ENCODE results near the gene GPR132. TPM values are rescaled to one million over a fixed set of nuclear protein-coding genes. Genes with fewer than 3 reads are reported as not detected.
"Not testable (repeated sequence)": the region's sequence is repeated elsewhere in the genome, so short reads cannot be mapped to it uniquely, and the experiment has no call there.

The GPR132 gene
- polyA plus RNA-seq, 1 donor, result 0.33 TPM

GRCh38 chr14:105091517-105092170 is 26.4 kb upstream of the GPR132 start:
- DNase-seq, result peak; percentile 18

GRCh38 chr14:105091054-105091516 is 25.9 kb upstream of the GPR132 start:
- no peak for DNase-seq

DNA sequence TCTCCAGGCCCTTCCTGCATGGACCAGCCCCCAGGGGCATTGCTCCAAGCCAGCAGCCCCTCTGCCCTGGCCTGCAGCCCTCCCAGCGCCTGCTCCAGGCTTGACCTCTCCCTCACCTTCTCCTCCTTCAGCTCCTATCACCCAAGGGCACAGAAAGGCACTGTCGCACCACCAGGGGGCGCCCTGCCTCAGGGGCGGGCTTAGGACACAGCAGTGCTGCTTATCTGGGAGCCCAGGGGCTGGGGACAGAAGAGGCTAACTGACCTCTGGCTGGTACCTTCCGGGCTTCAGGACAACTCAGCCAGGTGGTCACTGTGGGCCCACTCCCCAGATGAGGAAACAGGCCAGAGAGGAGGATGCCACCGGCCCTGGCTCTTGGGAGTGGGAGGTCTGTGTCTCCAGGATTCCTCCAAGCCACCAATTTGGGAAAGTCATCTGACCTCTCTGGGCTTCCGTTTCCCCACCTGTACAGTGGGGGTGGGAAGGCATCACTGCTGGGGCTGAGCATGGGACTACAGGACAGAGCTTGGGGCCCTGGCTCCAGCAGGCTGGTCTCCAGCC is 25.3 kb upstream of the GPR132 start:
- peak; percentile 75 for DNase-seq

DNA sequence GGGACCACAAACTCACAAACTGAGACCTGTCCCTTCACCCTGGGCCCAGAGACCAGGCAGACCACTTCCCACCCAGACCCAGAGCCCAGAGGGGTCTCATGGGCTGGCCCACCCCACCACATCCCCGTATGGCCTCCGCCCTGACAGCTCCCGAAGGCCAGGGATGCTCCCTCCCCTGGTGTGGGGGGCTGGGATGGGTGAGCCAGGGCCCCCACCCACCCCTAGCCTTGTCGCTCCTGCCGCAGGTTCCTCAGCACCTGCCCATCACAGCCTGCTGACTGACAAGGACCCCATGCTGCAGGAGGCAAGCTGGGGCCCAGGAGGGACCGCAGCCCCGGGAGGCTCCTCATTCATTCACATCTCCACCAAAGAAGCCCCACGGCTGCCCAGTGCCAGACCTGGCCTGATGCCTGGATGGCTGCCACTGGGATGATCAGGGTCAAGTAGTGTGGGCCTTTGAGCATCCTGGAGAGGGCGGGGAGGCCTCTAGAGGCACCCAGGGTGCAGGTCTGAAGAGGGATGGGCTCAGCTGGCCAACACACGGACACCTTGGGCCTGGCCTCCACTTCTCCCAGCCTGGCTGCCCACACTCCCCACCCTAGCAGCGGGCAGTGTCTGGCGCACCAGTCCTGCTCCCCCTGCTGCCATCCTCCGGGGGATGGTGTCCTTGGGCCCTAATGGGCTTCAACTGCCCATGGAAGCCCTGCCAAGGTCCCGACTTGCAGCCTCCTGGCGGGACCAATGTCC is 24.7 kb upstream of the GPR132 start:
- no peak for DNase-seq

DNA sequence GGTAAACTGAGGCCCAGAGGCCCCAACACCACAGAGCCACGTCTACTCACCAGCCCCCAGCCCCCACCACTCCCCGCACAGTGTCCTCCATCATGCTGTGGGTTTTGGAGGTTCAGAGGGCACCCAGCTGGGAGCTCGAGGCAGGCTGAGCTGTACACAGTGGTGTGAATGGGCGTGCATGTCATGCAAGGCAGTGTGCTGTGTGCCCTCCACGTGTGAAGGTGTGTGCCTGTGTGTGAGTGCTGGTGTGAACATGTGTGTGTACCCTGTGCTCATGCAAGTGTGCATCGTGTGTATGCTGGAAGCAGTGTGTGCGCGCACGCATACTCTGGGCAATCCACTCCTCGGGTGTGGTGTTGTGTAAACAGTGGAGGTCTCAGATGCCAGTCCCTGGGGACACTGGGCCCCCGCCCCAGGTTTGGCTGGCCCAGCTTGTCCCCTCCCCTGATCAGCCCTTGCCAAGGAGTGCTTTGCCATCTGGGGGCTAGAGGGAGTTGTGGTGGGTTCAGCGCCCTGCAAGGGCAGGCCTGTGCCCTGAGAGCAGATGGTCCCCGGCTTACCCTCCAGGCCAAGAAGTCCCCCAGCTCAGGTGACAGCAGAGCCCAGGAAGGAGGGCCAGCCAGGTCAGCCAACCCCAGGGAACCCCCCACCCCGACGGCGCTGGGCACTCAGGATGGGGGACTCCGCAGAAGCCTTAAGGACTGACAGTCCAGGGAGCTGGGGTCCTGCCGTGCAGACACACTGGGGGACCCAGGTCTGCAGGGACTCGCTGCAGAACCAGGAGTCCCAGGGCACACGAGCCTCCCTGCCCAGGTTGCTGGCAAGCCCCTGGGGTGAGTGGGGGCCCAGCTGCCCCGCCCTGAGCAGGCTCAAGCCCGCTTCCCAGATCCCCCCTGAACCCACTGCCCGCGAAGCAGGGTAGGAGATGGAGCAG is 23.8 kb upstream of the GPR132 start:
- no peak for DNase-seq

DNA sequence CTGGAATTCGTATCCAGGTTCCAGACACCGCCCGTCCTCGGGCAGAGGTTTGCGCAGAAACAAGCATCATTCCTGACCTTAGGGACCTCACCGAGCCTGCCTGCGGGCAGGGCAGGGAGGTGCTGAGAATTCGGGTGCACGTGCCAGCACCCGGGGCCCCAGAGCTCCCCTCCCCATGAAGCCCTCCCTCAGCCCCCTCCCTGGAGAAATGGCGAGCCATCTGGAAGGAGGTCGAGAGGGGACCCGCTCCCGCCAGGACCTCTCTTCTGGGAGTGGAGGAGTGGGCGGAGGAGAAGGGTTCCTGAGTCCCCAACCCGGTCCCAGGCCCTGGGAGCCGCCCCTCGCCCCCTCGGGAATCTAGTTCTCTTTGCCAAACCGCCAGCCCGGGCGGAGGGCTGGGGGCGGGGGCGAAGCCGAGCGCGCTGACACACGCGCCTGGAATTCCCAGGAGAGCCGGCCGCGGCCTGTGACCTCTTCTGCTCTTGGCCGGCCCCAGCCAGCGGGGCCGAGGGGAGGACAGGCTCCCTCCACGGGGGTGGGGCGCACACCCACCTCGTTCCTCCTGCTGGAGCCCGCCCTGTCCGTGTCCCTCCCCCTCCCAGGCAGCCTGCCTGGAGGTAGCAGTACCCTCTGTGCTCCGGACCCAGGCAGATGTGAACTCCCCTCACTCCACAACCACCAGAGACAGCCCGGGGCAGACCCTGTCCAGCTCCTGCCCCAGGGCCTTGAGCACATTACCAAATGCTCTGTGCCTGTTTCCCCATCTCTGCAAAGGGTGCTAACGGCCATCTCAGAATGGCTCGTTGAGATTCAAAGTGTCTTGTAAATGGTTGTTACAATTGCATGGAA is 23.0 kb upstream of the GPR132 start:
- peak; percentile 44 for DNase-seq

- DNase-seq, result peak; percentile 25
Observed at GRCh38 chr14:105087308-105087962, 22.2 kb upstream of the GPR132 start.

GRCh38 chr14:105086833-105087307 is 21.6 kb upstream of the GPR132 start:
- DNase-seq, result peak; percentile 72

DNA sequence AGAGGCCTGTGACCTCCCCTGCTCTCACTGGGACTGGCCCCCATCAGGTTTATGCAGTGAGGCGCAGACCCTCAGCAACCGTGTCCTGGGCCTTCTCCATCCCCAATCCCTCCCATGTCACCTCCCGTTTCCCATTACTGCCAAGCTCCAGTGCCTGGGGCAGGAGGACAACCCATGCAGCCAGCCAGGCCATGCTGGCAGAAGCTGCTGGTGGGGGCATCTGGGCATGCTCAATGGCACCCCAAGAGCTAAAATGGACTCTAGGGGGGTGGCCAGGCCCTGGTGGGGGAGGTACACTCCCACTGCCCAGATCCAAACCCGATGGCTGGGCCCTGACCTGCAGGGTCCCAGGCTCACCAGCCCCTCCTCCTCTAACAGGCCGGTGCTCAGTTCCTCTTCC is 20.5 kb upstream of the GPR132 start:
- DNase-seq, result no peak

DNA sequence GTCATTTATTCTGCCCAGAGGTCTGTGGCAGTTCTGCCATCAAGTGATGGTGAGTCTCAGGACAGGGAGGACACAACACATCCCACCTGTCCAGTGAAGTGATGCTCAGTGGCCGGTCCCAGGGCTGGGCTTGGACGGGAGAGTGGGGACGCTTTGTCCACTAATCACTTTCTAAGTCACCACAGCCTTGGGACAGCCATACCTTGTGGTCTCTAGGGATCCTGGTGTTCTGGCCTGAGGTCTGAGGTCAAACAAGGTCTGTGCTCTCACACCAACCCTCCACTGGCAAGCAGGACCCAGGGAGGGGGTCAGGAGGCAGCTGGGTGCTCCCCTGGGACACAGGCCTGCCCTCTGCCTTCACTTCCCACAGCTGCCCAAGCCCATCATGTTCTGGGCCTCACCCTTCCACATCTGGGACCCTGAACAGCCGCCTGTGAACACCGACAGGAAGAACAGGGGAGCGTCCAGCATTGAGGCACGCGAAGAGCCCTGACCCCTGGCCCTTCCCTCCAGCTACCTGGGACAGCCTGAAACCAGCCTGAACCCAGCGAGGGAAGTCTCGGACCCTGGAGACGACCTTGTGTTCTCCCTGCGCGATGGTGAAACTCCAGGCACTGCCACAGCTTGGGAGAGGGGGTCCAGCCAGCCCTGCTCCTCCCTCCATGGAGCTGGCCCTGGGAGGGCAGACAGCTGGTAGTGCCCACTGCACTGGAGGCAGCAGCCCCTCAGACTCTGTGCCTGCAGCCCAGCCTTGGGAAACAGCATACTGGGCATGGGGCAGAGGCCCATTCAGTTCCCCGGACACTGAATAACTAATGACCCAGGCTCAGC is 19.7 kb upstream of the GPR132 start:
- no peak for DNase-seq

DNA sequence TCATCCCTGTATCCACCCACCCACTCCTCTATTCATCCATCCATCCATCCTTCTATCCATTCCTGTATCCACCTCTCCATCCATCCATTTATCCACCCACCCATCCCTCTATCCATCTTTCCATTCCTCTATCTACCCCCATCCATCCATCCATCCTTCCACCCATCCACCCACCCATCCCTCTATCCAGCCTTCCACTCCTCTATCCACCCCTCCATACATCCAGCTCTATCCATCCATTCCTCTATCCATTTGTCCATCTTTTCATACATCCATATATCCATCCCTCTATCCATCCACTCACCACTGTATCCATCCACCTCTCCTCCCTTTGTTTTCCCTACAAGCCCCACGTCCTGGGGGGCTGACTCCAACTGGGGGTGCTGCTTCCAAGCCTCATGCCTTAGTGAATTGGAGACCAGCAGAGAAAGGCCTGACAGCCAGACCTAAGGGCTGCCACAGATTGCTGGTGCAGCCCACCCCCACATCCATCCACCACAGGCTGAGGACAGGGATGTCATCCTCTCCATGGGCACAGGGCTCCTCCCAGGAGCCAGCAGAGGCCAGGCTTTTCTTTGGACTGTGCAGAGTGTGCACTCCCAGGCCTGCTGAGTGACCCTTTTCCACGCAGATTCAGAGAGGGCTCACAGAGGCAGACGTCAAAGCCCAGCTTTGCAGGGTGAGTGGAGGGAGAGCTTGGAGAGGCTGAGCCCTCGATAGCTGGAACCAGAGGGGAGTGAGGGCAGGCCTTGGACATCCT is 18.9 kb upstream of the GPR132 start:
- no peak for DNase-seq

GRCh38 chr14:105082703-105083102 is 17.5 kb upstream of the GPR132 start:
- no peak for DNase-seq

GRCh38 chr14:105081473-105081872 is 16.2 kb upstream of the GPR132 start:
- DNase-seq, result not testable (repeated sequence)

- DNase-seq, result no peak
Observed at GRCh38 chr14:105080161-105080560, 14.9 kb upstream of the GPR132 start.

DNA sequence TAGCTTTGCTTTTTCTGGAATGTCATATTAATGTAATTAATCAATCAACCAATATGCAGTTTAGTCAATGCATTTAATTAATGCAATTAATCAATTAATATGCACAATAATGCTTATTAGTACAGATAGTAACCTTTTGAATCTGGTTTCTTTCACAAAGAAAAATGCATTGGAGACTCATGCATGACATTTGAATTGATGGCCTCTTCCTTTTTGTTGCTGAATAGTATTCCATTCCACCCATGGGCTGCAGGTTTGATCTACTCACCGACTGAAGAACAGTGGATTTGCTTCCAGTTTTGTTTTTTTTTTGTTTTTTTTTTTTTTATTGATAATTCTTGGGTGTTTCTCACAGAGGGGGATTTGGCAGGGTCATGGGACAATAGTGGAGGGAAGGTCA is 13.1 kb upstream of the GPR132 start:
- DNase-seq, result no peak

DNA sequence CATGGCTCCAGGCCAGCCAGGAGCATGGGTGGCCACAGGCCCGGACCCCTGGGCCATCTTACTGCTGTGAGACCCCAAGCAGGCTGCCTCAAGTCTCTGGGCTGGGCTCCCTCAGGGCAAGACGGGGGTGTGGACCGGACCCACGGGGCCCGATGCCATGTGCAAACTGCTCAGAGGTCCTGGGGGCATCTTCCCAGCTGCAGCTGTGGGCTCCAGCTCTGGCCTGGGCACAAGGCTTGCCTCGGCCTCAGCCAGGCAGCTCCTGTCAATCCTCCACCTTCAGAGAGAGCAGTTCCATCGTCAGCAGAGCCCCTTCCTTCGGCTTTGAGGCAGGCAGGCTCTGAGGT is 12.4 kb upstream of the GPR132 start:
- DNase-seq, result no peak

GRCh38 chr14:105076805-105077648 is 11.8 kb upstream of the GPR132 start:
- no peak for DNase-seq

DNA sequence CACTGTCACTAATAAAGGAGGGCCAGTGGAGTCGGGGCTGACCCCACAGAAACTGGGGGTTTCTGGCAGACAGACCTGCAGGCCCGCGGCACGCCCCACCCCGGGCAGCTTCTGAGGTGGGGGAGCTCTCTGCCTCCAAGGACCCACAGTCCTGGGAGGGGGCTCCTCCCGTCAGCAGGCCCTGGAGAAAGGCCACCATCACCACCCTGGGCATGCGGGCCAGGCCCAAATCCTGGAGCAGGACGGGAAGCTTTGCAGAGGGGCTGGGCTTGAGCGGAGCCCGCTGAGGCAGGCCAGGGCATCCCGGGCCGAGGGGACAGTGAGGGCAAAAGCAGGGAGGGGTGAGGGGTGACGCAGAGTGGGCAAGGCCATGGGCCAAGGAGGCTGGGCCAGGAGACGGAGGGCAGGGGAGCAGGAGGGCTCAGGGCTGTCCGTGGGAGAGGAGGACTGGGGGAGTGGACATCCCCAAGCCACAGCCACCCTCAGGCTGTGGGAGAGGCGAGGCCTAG is 11.1 kb upstream of the GPR132 start:
- DNase-seq, result no peak

All from left kidney (tissue), 2 donors.